ENCODE measurements around the gene GLRX3. TPM values are rescaled to one million over a fixed set of nuclear protein-coding genes. Genes with fewer than 3 reads are reported as not detected.

Gene GLRX3
- total and polyA plus RNA-seq, 2 experiments from 2014 or later: 141 to 201 TPM

DNA sequence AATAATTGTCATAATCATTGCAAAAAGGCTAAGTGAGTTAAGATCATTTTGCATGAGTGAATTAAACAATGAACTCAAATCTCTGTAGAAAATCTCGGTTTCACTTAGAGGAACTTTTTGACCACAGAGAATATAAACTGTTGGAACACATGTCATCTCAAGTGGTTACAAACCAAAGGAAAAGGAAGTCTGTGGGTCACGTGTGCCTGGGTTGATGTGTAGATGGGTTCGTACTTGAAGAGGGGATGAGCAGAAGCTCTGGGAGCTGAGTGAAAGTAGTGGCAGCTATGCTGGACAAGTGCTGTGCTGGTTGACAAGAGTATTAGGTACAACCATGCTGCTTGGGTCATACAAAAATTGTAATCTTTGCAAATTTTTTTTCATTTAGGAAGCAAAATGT, 35.0 kb downstream of the GLRX3 start:
- Histone ChIP-seq H2AFZ (no peak overlapping the region), H4K20me1 (replicated peaks; ENCODE audit: insufficient read depth) (peaks cover 38% of the 10 kb centered on the region), H3K4me2 (no peak overlapping the region), H3K27me3 (ENCODE audit: insufficient read depth) (no peaks in the 10 kb centered on the region), H3F3A (replicated peaks; ENCODE audit: low read depth) (no peaks in the 10 kb centered on the region), H3K27ac (ENCODE audit: low read depth) (no peak overlapping the region), H3K4me1 (ENCODE audit: insufficient read depth) (peaks cover 8% of the 10 kb centered on the region), H3K4me3 (no peak overlapping the region), H3K36me3 (ENCODE audit: insufficient read depth) (peaks cover 29% of the 10 kb centered on the region), H3K79me2 (replicated peaks; ENCODE audit: insufficient read depth) (peaks cover 13% of the 10 kb centered on the region; the same call in 1 of the 2 replicates), H3K9me2 (ENCODE audit: insufficient read depth) (no peaks in the 10 kb centered on the region)
- DNase-seq (ENCODE audit: low spot score): no peak
- H3K36me3 Mint-ChIP-seq (ENCODE audit: low read depth): peaks cover 58% of the 10 kb centered on the region
- no peak overlapping the region for H3K4me3 Mint-ChIP-seq
- H3K9me3 Mint-ChIP-seq: no peaks in the 10 kb centered on the region
- no peak for ATAC-seq
- H3K4me1 Mint-ChIP-seq: peaks cover 15% of the 10 kb centered on the region
- peaks cover 4% of the 10 kb centered on the region for H3K27me3 Mint-ChIP-seq (ENCODE audit: insufficient read depth, low read depth, poor library complexity)
- H3K27ac Mint-ChIP-seq: no peak overlapping the region
- TF ChIP-seq, protein P1, sequence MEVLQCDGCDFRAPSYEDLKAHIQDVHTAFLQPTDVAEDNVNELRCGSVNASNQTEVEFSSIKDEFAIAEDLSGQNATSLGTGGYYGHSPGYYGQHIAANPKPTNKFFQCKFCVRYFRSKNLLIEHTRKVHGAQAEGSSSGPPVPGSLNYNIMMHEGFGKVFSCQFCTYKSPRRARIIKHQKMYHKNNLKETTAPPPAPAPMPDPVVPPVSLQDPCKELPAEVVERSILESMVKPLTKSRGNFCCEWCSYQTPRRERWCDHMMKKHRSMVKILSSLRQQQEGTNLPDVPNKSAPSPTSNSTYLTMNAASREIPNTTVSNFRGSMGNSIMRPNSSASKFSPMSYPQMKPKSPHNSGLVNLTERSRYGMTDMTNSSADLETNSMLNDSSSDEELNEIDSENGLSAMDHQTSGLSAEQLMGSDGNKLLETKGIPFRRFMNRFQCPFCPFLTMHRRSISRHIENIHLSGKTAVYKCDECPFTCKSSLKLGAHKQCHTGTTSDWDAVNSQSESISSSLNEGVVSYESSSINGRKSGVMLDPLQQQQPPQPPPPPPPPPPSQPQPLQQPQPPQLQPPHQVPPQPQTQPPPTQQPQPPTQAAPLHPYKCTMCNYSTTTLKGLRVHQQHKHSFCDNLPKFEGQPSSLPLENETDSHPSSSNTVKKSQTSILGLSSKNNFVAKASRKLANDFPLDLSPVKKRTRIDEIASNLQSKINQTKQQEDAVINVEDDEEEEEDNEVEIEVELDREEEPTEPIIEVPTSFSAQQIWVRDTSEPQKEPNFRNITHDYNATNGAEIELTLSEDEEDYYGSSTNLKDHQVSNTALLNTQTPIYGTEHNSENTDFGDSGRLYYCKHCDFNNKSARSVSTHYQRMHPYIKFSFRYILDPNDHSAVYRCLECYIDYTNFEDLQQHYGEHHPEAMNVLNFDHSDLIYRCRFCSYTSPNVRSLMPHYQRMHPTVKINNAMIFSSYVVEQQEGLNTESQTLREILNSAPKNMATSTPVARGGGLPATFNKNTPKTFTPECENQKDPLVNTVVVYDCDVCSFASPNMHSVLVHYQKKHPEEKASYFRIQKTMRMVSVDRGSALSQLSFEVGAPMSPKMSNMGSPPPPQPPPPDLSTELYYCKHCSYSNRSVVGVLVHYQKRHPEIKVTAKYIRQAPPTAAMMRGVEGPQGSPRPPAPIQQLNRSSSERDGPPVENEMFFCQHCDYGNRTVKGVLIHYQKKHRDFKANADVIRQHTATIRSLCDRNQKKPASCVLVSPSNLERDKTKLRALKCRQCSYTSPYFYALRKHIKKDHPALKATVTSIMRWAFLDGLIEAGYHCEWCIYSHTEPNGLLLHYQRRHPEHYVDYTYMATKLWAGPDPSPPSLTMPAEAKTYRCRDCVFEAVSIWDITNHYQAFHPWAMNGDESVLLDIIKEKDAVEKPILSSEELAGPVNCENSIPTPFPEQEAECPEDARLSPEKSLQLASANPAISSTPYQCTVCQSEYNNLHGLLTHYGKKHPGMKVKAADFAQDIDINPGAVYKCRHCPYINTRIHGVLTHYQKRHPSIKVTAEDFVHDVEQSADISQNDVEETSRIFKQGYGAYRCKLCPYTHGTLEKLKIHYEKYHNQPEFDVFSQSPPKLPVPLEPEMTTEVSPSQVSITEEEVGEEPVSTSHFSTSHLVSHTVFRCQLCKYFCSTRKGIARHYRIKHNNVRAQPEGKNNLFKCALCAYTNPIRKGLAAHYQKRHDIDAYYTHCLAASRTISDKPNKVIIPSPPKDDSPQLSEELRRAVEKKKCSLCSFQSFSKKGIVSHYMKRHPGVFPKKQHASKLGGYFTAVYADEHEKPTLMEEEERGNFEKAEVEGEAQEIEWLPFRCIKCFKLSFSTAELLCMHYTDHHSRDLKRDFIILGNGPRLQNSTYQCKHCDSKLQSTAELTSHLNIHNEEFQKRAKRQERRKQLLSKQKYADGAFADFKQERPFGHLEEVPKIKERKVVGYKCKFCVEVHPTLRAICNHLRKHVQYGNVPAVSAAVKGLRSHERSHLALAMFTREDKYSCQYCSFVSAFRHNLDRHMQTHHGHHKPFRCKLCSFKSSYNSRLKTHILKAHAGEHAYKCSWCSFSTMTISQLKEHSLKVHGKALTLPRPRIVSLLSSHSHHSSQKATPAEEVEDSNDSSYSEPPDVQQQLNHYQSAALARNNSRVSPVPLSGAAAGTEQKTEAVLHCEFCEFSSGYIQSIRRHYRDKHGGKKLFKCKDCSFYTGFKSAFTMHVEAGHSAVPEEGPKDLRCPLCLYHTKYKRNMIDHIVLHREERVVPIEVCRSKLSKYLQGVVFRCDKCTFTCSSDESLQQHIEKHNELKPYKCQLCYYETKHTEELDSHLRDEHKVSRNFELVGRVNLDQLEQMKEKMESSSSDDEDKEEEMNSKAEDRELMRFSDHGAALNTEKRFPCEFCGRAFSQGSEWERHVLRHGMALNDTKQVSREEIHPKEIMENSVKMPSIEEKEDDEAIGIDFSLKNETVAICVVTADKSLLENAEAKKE (CRISPR knock-in tag; IDR thresholded peaks at IDR 0.05): no peak
- no peak for TF ChIP-seq EZH2 (IDR thresholded peaks at IDR 0.05; ENCODE audit: low read depth, unreplicated experiment)
- TF ChIP-seq ZNF331 (CRISPR knock-in tag; IDR thresholded peaks at IDR 0.05; ENCODE audit: low read depth): no peak
- no peak for TF ChIP-seq POLR2AphosphoS5 (IDR thresholded peaks at IDR 0.05; ENCODE audit: low read depth)
- TF ChIP-seq CREB1 (CRISPR knock-in tag; IDR thresholded peaks at IDR 0.05; ENCODE audit: low read depth): no peak

DNA sequence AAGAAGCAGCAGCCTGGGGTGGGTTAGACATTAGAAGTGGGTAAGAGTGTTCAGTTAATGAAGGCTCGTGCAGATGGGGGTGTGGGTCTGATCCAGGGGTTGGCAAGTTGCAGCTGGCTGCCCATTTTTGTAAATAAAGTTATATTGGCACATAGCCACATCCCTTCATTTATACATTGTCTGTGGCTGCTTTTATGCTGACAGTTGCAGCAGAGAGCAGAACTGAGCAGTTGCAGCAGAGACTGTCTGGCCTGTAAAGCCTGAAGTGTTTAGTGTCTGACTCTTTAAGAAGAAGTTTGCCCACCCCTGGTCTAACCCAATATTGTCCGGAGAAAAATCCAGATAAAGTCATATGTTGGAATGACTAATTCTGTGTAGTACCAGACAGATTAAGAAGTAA, 38.1 kb downstream of the GLRX3 start:
- no peak for ATAC-seq
- H3K27me3 Mint-ChIP-seq (ENCODE audit: insufficient read depth, low read depth, poor library complexity): peaks cover 4% of the 10 kb centered on the region

More for the DNA sequence above, 38.1 kb downstream of the GLRX3 start:
- no peak for DNase-seq (ENCODE audit: low spot score)
- Histone ChIP-seq H3K9me2 (ENCODE audit: insufficient read depth) (no peaks in the 10 kb centered on the region), H3K4me2 (no peak overlapping the region), H3K27me3 (ENCODE audit: insufficient read depth) (no peaks in the 10 kb centered on the region), H3K4me1 (ENCODE audit: insufficient read depth) (peaks cover 1% of the 10 kb centered on the region), H2AFZ (no peak overlapping the region), H3K36me3 (ENCODE audit: insufficient read depth) (peaks cover 23% of the 10 kb centered on the region), H3K27ac (ENCODE audit: low read depth) (no peak overlapping the region), H3F3A (replicated peaks; ENCODE audit: low read depth) (no peaks in the 10 kb centered on the region), H3K4me3 (no peak overlapping the region), H3K79me2 (replicated peaks; ENCODE audit: insufficient read depth) (no peaks in the 10 kb centered on the region), H4K20me1 (replicated peaks; ENCODE audit: insufficient read depth) (peaks cover 19% of the 10 kb centered on the region; the same call in 1 of the 2 replicates)
- Mint-ChIP-seq H3K9me3 (no peaks in the 10 kb centered on the region), H3K4me3 (no peak overlapping the region), H3K36me3 (ENCODE audit: low read depth) (peaks cover 39% of the 10 kb centered on the region), H3K4me1 (peaks cover 7% of the 10 kb centered on the region), H3K27ac (no peak overlapping the region)
- TF ChIP-seq NANOG (IDR thresholded peaks at IDR 0.05; ENCODE audit: borderline replicate concordance) (no peak), EZH2phosphoT487 (IDR thresholded peaks at IDR 0.05; ENCODE audit: unreplicated experiment) (no peak)
- TF ChIP-seq, protein P2, sequence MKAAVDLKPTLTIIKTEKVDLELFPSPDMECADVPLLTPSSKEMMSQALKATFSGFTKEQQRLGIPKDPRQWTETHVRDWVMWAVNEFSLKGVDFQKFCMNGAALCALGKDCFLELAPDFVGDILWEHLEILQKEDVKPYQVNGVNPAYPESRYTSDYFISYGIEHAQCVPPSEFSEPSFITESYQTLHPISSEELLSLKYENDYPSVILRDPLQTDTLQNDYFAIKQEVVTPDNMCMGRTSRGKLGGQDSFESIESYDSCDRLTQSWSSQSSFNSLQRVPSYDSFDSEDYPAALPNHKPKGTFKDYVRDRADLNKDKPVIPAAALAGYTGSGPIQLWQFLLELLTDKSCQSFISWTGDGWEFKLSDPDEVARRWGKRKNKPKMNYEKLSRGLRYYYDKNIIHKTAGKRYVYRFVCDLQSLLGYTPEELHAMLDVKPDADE (IDR thresholded peaks at IDR 0.05): no peak
